PFSK-1 (cell line): ENCODE results near the gene CNTNAP2.

Experiments used
- FOXP2 ChIP-seq: optimal IDR thresholded peaks from 2 replicates; pipeline ENCODE3; 2011; ENCODE audit warnings: borderline replicate concordance, control low read depth, inconsistent platforms; ENCODE audit not compliant: insufficient read depth; ENCODE audit errors: extremely low read length, extremely low read depth
- POLR2AphosphoS5 ChIP-seq: IDR thresholded peaks from 2 replicates; pipeline ENCODE4 v1.6.1; 2012; ENCODE audit warnings: low read depth, mild to moderate bottlenecking, control low read depth, low read length, moderate library complexity
- SIN3A ChIP-seq: IDR thresholded peaks from 2 replicates; pipeline ENCODE4 v1.6.1; 2012; ENCODE audit warnings: mild to moderate bottlenecking, low read length, moderate library complexity, borderline replicate concordance; ENCODE audit not compliant: insufficient read depth
- TAF1 ChIP-seq: IDR thresholded peaks from 2 replicates; pipeline ENCODE4 v1.6.1; 2012; ENCODE audit warnings: low read length, control low read depth, borderline replicate concordance; ENCODE audit not compliant: insufficient read depth
- TF ChIP-seq, protein P1 (sequence below), 2 experiments: IDR thresholded peaks; 2 replicates each; pipeline versions ENCODE4 v1.6.1 to v1.8.0; 2011 to 2012; ENCODE audit warnings: low read depth in 2 of 2, low read length in 2 of 2, control low read depth in 1 of 2, inconsistent platforms in 1 of 2, mild to moderate bottlenecking in 1 of 2, moderate library complexity in 1 of 2; ENCODE audit not compliant: insufficient read depth in 1 of 2

The CNTNAP2 gene

DNA sequence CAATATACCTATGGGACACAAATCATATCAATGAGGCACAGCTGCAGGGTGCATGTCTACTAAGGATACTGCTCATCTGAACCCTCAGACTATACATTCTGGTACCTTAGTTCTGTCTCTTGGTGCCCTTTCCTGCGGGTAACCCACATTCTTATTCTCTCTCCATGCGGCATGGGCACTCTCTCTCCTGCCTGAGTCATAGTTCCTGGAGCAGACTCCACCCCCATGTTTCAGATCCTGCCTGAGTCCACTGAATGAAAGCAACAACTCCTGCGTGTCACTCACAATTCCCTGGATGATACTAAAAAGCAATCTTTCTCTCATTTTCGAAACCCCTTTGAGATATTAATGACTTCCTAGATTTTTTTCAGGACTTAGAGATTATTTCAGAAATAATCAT is 1820.8 kb downstream of the CNTNAP2 start:
- TF ChIP-seq, protein P1, sequence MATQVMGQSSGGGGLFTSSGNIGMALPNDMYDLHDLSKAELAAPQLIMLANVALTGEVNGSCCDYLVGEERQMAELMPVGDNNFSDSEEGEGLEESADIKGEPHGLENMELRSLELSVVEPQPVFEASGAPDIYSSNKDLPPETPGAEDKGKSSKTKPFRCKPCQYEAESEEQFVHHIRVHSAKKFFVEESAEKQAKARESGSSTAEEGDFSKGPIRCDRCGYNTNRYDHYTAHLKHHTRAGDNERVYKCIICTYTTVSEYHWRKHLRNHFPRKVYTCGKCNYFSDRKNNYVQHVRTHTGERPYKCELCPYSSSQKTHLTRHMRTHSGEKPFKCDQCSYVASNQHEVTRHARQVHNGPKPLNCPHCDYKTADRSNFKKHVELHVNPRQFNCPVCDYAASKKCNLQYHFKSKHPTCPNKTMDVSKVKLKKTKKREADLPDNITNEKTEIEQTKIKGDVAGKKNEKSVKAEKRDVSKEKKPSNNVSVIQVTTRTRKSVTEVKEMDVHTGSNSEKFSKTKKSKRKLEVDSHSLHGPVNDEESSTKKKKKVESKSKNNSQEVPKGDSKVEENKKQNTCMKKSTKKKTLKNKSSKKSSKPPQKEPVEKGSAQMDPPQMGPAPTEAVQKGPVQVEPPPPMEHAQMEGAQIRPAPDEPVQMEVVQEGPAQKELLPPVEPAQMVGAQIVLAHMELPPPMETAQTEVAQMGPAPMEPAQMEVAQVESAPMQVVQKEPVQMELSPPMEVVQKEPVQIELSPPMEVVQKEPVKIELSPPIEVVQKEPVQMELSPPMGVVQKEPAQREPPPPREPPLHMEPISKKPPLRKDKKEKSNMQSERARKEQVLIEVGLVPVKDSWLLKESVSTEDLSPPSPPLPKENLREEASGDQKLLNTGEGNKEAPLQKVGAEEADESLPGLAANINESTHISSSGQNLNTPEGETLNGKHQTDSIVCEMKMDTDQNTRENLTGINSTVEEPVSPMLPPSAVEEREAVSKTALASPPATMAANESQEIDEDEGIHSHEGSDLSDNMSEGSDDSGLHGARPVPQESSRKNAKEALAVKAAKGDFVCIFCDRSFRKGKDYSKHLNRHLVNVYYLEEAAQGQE (IDR thresholded peaks at IDR 0.05; ENCODE audit: insufficient read depth in 1 of 2, low read depth in 2 of 2, low read length in 2 of 2): no peak
- TF ChIP-seq FOXP2: no peak
- no peak for TF ChIP-seq SIN3A
- TF ChIP-seq POLR2AphosphoS5: no peak
- no peak for TF ChIP-seq TAF1

DNA sequence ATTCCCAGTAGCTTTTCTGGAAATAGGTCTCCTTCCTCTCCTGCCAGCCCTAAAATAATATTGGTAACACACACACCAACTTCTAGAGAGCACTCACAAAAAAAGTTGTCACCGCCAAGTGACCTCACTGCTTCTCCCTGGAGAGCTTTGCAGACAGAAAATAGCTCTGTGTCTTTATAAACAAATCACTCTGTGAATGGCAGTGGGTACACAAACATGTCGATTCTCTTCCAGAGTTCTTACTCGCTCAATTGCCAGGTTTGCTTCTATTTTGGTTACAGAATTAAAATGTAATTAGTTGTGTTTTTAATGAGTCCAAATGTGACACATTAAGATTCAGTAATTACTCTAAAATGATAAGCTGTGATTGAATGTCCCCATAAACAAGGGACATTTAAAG is 1824.8 kb downstream of the CNTNAP2 start:
- TF ChIP-seq SIN3A (no peak), FOXP2 (no peak), TAF1 (no peak), POLR2AphosphoS5 (no peak)
- TF ChIP-seq, protein P1 (IDR thresholded peaks at IDR 0.05; ENCODE audit: insufficient read depth in 1 of 2, low read depth in 2 of 2, low read length in 2 of 2): no peak

DNA sequence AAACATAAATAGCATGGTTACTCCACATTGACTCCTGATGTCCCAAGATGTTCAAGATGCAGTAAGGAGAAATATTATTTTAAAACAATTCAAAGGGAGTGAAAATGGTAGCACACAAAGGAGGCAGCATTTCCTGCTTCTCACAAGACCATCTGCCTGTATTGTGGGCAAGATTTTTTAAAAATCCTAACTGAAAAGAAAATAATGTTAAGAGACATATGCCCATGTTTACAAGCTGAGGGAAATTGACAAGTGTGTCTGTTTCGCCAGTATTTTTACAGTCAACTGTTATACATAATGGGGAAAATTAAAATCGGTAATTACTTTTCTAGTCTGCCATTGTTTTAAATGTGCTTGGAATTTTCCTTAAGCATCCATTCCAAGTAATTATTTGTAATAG is 1827.7 kb downstream of the CNTNAP2 start:
- TF ChIP-seq SIN3A (no peak), TAF1 (no peak), FOXP2 (no peak)

DNA sequence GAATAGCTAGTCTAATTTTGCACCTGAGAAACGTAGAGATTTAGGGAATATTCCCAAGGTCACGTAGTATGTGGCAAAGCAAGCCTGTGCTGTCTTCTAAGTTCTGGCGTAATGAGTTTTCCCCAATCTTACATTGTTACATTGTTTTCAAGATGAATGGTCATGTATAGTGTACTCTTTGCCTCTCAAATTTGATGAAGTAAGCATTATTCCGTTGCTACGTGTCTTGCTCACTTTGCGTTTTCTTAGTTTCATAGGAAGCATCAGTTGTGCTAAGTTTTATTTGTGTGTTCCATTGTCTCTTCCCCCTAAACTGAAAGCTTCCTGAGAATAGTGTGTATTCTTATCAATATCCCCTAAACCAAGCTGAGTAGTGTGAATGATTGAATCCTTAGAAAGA is 1836.3 kb downstream of the CNTNAP2 start:
- TF ChIP-seq, protein P1 (IDR thresholded peaks at IDR 0.05; ENCODE audit: insufficient read depth in 1 of 2, low read depth in 2 of 2, low read length in 2 of 2): no peak
- TF ChIP-seq FOXP2: no peak

DNA sequence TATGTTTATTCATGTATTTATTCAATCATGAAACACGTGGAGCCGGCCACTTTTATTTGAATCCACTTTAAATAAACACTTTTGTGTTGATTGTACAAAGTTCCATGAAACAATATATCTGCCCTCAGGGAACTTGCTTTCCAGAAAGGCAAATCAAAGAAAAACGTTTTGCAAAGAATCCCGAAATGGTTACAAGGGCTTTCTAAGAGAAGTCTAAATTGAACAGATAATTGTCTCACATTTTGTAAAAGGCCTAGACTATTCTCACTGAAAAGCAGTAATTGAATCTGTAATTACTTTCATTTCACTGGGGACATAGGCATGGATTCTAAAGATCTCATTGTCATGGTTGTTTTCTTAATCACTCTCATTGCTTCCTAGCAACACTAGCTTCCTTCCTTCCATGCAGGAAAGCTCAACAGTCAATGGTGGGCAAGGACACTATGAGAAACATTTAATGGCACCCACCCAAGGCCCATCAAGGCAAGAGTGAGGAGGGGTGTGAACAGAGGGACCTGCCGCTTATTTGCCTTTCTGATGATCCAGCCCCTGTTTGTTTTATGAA is 1851.5 kb downstream of the CNTNAP2 start:
- TF ChIP-seq SIN3A (no peak), FOXP2 (no peak), TAF1 (no peak), POLR2AphosphoS5 (no peak)
- TF ChIP-seq, protein P1 (IDR thresholded peaks at IDR 0.05; ENCODE audit: insufficient read depth in 1 of 2, low read depth in 2 of 2, low read length in 2 of 2): no peak
